Stimulated activated CD8-positive, alpha-beta memory T cell treated with anti-CD3 and anti-CD28 coated beads, Interleukin-15, amount 100 ng/mL, for 24 hours (primary cell): Measurements from ENCODE around the gene TRIP4.
A peak's percentile ranks its signal among the peaks of the same experiment; 100 is the strongest.
"Not testable (repeated sequence)": the region's sequence is repeated elsewhere in the genome, so short reads cannot be mapped to it uniquely, and the experiment has no call there.

Experiments used
- DNase-seq: peaks from one replicate; pipeline ENCODE4 v3.0.0-alpha.2; 2020; ENCODE audit warnings: low read depth

Gene TRIP4

GRCh38 chr15:64387562-64388168 is at the start of gene TRIP4:
Gene TRIP4 (plus strand): TSS chr15:64387836. CDS start chr15:64387864, 28 bp downstream.
- peak; percentile 85 for DNase-seq

- no peak for DNase-seq
Observed at GRCh38 chr15:64340355-64340754, 47.3 kb upstream of the TRIP4 start.

- no peak for DNase-seq
Observed at GRCh38 chr15:64341961-64342360, 45.7 kb upstream of the TRIP4 start.

GRCh38 chr15:64343222-64343621 is 44.4 kb upstream of the TRIP4 start:
- no peak for DNase-seq

GRCh38 chr15:64343841-64344240 is 43.8 kb upstream of the TRIP4 start:
- DNase-seq, result no peak

- no peak for DNase-seq
Observed at GRCh38 chr15:64344651-64345294, 42.9 kb upstream of the TRIP4 start.

GRCh38 chr15:64346242-64346641 is 41.4 kb upstream of the TRIP4 start:
- DNase-seq, result not testable (repeated sequence)

GRCh38 chr15:64348455-64348854 is 39.2 kb upstream of the TRIP4 start:
- no peak for DNase-seq

- no peak for DNase-seq
Observed at GRCh38 chr15:64349375-64349774, 38.3 kb upstream of the TRIP4 start.

- no peak for DNase-seq
Observed at GRCh38 chr15:64351265-64351664, 36.4 kb upstream of the TRIP4 start.

GRCh38 chr15:64354688-64355344 is 32.8 kb upstream of the TRIP4 start:
- no peak for DNase-seq

- DNase-seq, result peak; percentile 7
Observed at GRCh38 chr15:64355348-64355943, 32.2 kb upstream of the TRIP4 start.

GRCh38 chr15:64355944-64356709 is 31.5 kb upstream of the TRIP4 start, which contains the start of gene CSNK1G1:
Gene CSNK1G1 (minus strand): TSS chr15:64356173. CDS start chr15:64300499, 55,674 bp downstream.
- peak; percentile 82 for DNase-seq

GRCh38 chr15:64356710-64357040 is 31.0 kb upstream of the TRIP4 start:
- DNase-seq, result no peak

- no peak for DNase-seq
Observed at GRCh38 chr15:64361259-64361658, 26.4 kb upstream of the TRIP4 start.

- DNase-seq, result no peak
Observed at GRCh38 chr15:64369078-64369607, 18.5 kb upstream of the TRIP4 start.

GRCh38 chr15:64371383-64371782 is 16.3 kb upstream of the TRIP4 start:
- not testable (repeated sequence) for DNase-seq

GRCh38 chr15:64373360-64373759 is 14.3 kb upstream of the TRIP4 start:
- no peak for DNase-seq

GRCh38 chr15:64379216-64379960 is 8.2 kb upstream of the TRIP4 start:
- no peak for DNase-seq

- DNase-seq, result not testable (repeated sequence)
Observed at GRCh38 chr15:64380130-64380870, 7.3 kb upstream of the TRIP4 start.
